Thyroid gland (tissue), 4 donors: ENCODE results near the gene CDCA8.

Source experiments
- POLR2A ChIP-seq, 2 donors: fragments of 450-650 bp; IDR thresholded peaks; one replicate each; pipeline ENCODE4 v1.6.1; 2017; ENCODE audit warnings: antibody characterized with exemption in 2 of 2, mild to moderate bottlenecking in 2 of 2, moderate library complexity in 1 of 2
- TF ChIP-seq, protein P1 (sequence below), 6 experiments: fragments of 200-600 bp in 3 of 6; fragments of 450-650 bp in 3 of 6; sonication (generic) in 3 of 6; IDR thresholded peaks; one replicate each; pipeline ENCODE4 v1.5.1; 2016 to 2019; ENCODE audit warnings: antibody characterized with exemption in 6 of 6, mild to moderate bottlenecking in 2 of 6, inconsistent platforms in 1 of 6, moderate library complexity in 1 of 6

DNA sequence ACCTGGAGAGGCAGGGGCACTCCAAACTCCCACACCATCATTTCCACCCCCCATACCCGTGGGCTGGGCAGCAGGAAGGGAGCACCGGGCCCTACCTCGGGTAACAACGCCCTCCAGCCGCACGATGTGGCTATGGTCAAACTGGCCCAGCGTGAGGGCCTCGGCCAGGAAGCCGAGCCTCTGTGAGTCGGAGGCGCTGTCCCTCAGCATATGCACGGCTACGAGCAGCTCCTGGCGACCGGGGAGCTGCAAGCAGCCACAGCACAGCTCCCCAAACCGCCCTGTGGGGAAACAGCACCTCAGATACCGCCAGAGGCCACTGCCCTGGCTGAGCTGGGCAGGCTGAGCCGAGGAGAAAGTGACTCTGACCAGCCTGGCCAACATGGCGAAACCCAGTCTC, 29.2 kb downstream of the CDCA8 start:
- TF ChIP-seq, protein P1, sequence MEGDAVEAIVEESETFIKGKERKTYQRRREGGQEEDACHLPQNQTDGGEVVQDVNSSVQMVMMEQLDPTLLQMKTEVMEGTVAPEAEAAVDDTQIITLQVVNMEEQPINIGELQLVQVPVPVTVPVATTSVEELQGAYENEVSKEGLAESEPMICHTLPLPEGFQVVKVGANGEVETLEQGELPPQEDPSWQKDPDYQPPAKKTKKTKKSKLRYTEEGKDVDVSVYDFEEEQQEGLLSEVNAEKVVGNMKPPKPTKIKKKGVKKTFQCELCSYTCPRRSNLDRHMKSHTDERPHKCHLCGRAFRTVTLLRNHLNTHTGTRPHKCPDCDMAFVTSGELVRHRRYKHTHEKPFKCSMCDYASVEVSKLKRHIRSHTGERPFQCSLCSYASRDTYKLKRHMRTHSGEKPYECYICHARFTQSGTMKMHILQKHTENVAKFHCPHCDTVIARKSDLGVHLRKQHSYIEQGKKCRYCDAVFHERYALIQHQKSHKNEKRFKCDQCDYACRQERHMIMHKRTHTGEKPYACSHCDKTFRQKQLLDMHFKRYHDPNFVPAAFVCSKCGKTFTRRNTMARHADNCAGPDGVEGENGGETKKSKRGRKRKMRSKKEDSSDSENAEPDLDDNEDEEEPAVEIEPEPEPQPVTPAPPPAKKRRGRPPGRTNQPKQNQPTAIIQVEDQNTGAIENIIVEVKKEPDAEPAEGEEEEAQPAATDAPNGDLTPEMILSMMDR (IDR thresholded peaks at IDR 0.05): no peak
- no peak for TF ChIP-seq POLR2A (IDR thresholded peaks at IDR 0.05)
